Upper lobe of left lung (tissue), 4 donors: Measurements from ENCODE around the gene ITPR2.

Experiments used
- CTCF ChIP-seq, 6 experiments: fragments of 450-650 bp in 4 of 6; fragments of 200-600 bp in 2 of 6; sonication (generic) in 2 of 6; IDR thresholded peaks; one replicate each; pipeline ENCODE4 v1.5.1; 2016 to 2019; ENCODE audit warnings: antibody characterized with exemption in 6 of 6
- EP300 ChIP-seq, 4 donors: sonication (generic); formaldehyde crosslinking; IDR thresholded peaks; one replicate each; pipeline ENCODE4 v1.5.1; 2017; ENCODE audit warnings: antibody characterized with exemption in 4 of 4, control low read depth in 2 of 4
- POLR2A ChIP-seq, 4 donors: fragments of 450-650 bp; IDR thresholded peaks; one replicate each; pipeline ENCODE4 v1.5.1; 2016 to 2017; ENCODE audit warnings: antibody characterized with exemption in 4 of 4, mild to moderate bottlenecking in 2 of 4

GRCh38 chr12:26817183-26817591 lies 15.8 kb downstream of the ITPR2 start:
- TF ChIP-seq EP300 (IDR thresholded peaks at IDR 0.05) (no peak), CTCF (IDR thresholded peaks at IDR 0.05) (no peak), POLR2A (IDR thresholded peaks at IDR 0.05) (no peak)
